Erythroblast (primary cell): ENCODE results near the gene SUSD1.

ENCODE experiments used
- GATA1 ChIP-seq: IDR thresholded peaks from 2 replicates; pipeline ENCODE4 v1.6.1; 2011; ENCODE audit warnings: low read depth, mild to moderate bottlenecking, control low read depth, low read length, moderate library complexity
- POLR2A ChIP-seq: IDR thresholded peaks from 2 replicates; pipeline ENCODE4 v1.6.1; 2011; ENCODE audit warnings: mild to moderate bottlenecking, low read length

DNA sequence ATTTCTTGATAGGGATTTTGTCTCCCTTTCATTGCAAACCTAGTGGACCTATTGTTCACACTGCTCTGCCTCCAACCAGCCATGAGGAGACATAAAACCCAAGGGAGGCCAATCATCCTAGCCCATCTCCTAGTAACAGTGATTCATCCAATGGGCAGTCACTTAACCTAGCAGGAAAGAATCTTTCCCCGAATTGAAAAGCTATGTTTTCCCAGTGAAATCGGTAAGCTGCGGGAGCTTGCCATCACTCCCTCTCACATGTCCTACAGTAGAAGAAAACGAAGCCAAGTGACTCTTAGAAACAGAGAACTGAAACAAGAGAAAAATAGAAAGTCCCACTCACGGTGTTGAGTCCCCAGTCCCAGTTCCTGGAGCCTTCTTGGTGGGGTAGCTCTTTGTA, 123.3 kb downstream of the SUSD1 start:
- TF ChIP-seq POLR2A = no peak
- no peak for TF ChIP-seq GATA1
